Measurements from ENCODE around the gene OLFM1.

OLFM1 gene

GRCh38 chr9:135139366-135139959 lies 52.0 kb downstream of the OLFM1 start:
- H3K9ac ChIP-seq (ENCODE audit: low read depth, low read length) = no peak overlapping the region
- no peaks in the 10 kb centered on the region for H3K36me3 ChIP-seq (ENCODE audit: insufficient read depth, low read length)
- no peak overlapping the region for H2AFZ ChIP-seq (ENCODE audit: low read depth, low read length)
- TF ChIP-seq CTCF (IDR thresholded peaks at IDR 0.05; ENCODE audit: borderline replicate concordance, extremely low read depth, low read length, poor library complexity, severe bottlenecking) = no peak
- TF ChIP-seq EZH2 (IDR thresholded peaks at IDR 0.05; ENCODE audit: borderline replicate concordance, low read depth, low read length, severe bottlenecking) = no peak
- H3K79me2 ChIP-seq (ENCODE audit: insufficient read depth, low read length) = no peaks in the 10 kb centered on the region
- no peaks in the 10 kb centered on the region for H3K9me3 ChIP-seq (ENCODE audit: insufficient read depth, low read length, severe bottlenecking)
- H3K27me3 ChIP-seq (ENCODE audit: insufficient read depth, low read length, poor library complexity) = no peaks in the 10 kb centered on the region
- no peaks in the 10 kb centered on the region for H3K4me1 ChIP-seq (ENCODE audit: insufficient read depth, low read length)
- ATAC-seq (ENCODE audit: insufficient read depth, low read depth) (no peak), DNase-seq (no peak)
- H3K4me3 ChIP-seq (ENCODE audit: low read depth in 1 of 2, low read length in 2 of 2) = no peak overlapping the region
- no peaks in the 10 kb centered on the region for H4K20me1 ChIP-seq (ENCODE audit: insufficient read depth, low read length)
- no peak overlapping the region for H3K4me2 ChIP-seq (ENCODE audit: insufficient read depth, low read length)
- no peak overlapping the region for H3K27ac ChIP-seq (ENCODE audit: low read length)

DNA sequence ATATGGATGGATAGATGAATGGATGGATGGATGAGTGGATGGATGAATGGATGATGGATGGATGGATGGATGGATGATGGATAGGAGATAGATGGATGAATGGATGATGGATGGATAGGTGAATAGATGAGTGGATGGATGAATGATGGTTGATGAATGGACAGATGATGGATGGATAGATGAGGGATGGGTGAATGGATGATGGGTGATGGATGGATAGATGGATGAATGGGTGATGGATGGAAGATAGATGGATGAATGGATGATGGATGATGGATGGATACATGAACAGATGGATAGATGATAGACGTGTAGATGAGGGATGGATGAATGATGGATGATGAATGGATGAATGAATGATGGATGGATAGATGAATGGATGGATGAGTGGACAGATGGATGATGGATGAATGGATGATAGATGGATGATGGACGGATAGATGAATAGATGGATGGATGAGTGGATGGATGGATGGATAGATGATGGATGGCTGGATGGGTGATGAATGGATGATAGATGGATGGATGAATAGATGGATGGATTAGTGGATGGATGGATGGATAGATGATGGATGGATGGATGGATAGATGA lies 53.8 kb downstream of the OLFM1 start:
- Histone ChIP-seq H4K20me1 (ENCODE audit: insufficient read depth, low read length) (no peaks in the 10 kb centered on the region), H3K36me3 (ENCODE audit: insufficient read depth, low read length) (no peaks in the 10 kb centered on the region), H2AFZ (ENCODE audit: low read depth, low read length) (no peak overlapping the region), H3K27ac (ENCODE audit: low read length) (no peak overlapping the region), H3K79me2 (ENCODE audit: insufficient read depth, low read length) (no peaks in the 10 kb centered on the region), H3K27me3 (ENCODE audit: insufficient read depth, low read length, poor library complexity) (no peaks in the 10 kb centered on the region), H3K4me3 (ENCODE audit: low read depth in 1 of 2, low read length in 2 of 2) (no peak overlapping the region), H3K4me2 (ENCODE audit: insufficient read depth, low read length) (no peak overlapping the region), H3K4me1 (ENCODE audit: insufficient read depth, low read length) (no peaks in the 10 kb centered on the region), H3K9me3 (ENCODE audit: insufficient read depth, low read length, severe bottlenecking) (no peaks in the 10 kb centered on the region), H3K9ac (ENCODE audit: low read depth, low read length) (no peak overlapping the region)
- ATAC-seq (ENCODE audit: insufficient read depth, low read depth) = no peak
- DNase-seq = no peak
- TF ChIP-seq EZH2 (IDR thresholded peaks at IDR 0.05; ENCODE audit: borderline replicate concordance, low read depth, low read length, severe bottlenecking) (no peak), CTCF (IDR thresholded peaks at IDR 0.05; ENCODE audit: borderline replicate concordance, extremely low read depth, low read length, poor library complexity, severe bottlenecking) (no peak)

- no peak overlapping the region for H3K27ac ChIP-seq (ENCODE audit: low read length)
- no peak overlapping the region for H3K9ac ChIP-seq (ENCODE audit: low read depth, low read length)
- H3K4me2 ChIP-seq (ENCODE audit: insufficient read depth, low read length) = no peak overlapping the region
These were observed 57.2 kb downstream of the OLFM1 start for GRCh38 chr9:135144581-135145170.

More at GRCh38 chr9:135144581-135145170, 57.2 kb downstream of the OLFM1 start:
- Histone ChIP-seq H3K9me3 (ENCODE audit: insufficient read depth, low read length, severe bottlenecking) (no peaks in the 10 kb centered on the region), H3K4me3 (ENCODE audit: low read depth in 1 of 2, low read length in 2 of 2) (no peak overlapping the region), H2AFZ (ENCODE audit: low read depth, low read length) (no peak overlapping the region), H3K27me3 (ENCODE audit: insufficient read depth, low read length, poor library complexity) (no peaks in the 10 kb centered on the region), H4K20me1 (ENCODE audit: insufficient read depth, low read length) (no peaks in the 10 kb centered on the region), H3K79me2 (ENCODE audit: insufficient read depth, low read length) (no peaks in the 10 kb centered on the region), H3K36me3 (ENCODE audit: insufficient read depth, low read length) (no peaks in the 10 kb centered on the region), H3K4me1 (ENCODE audit: insufficient read depth, low read length) (no peaks in the 10 kb centered on the region)
- DNase-seq (no peak), ATAC-seq (ENCODE audit: insufficient read depth, low read depth) (no peak)
- TF ChIP-seq CTCF (IDR thresholded peaks at IDR 0.05; ENCODE audit: borderline replicate concordance, extremely low read depth, low read length, poor library complexity, severe bottlenecking) = no peak
- TF ChIP-seq EZH2 (IDR thresholded peaks at IDR 0.05; ENCODE audit: borderline replicate concordance, low read depth, low read length, severe bottlenecking) = no peak

Measured in DND-41 (cell line).